Tibial artery (tissue), 4 donors: ENCODE results near the gene FBXL7.

Experiments
- DNase-seq, 2 donors: peaks; one replicate each; pipeline ENCODE4 v3.0.0-alpha.2; 2019
- H3K27ac ChIP-seq, 2 donors: fragments of 200-600 bp; sonication (generic) in 1 of 2; 1 replicate in 1 of 2; 2 replicates in 1 of 2; pipeline ENCODE4 v1.5.1; 2018 to 2019; ENCODE audit warnings: mild to moderate bottlenecking in 1 of 2
- H3K27me3 ChIP-seq, 2 donors: fragments of 200-600 bp; sonication (generic) in 1 of 2; one replicate each; pipeline versions ENCODE4 v1.5.1 to v1.6.0; 2016 to 2019
- H3K36me3 ChIP-seq, 3 donors: fragments of 200-600 bp; sonication (generic) in 2 of 3; one replicate each; pipeline ENCODE4 v1.5.1; 2016 to 2019; ENCODE audit warnings: mild to moderate bottlenecking in 2 of 3
- H3K4me1 ChIP-seq, 4 donors: fragments of 200-600 bp; sonication (generic) in 2 of 4; 1 replicate in 3 of 4; 2 replicates in 1 of 4; pipeline ENCODE4 v1.5.1; 2016 to 2019
- H3K4me3 ChIP-seq, 2 donors: fragments of 200-600 bp; sonication (generic) in 1 of 2; 1 replicate in 1 of 2; 2 replicates in 1 of 2; pipeline ENCODE4 v1.5.1; 2018 to 2019; ENCODE audit warnings: mild to moderate bottlenecking in 2 of 2
- H3K9me3 ChIP-seq, 3 donors: fragments of 200-600 bp; sonication (generic) in 1 of 3; one replicate each; pipeline ENCODE4 v1.5.1; 2016 to 2019
- CTCF ChIP-seq, 2 experiments: fragments of 200-600 bp in 1 of 2; fragments of 450-650 bp in 1 of 2; IDR thresholded peaks; one replicate each; pipeline ENCODE4 v1.5.1; 2017 to 2019; ENCODE audit warnings: antibody characterized with exemption in 2 of 2, mild to moderate bottlenecking in 1 of 2, moderate library complexity in 1 of 2
- intact Hi-C: fragments of 100-400 bp; cut with DNase I; formaldehyde crosslinking; loops from one replicate; pipeline ENCODE4 v1.15.0; 2023; ENCODE audit warnings: low total_unique reads

The FBXL7 gene

GRCh38 chr5:15753752-15754151 lies 253.8 kb downstream of the FBXL7 start:
- Histone ChIP-seq H3K27ac (no peak overlapping the region), H3K36me3 (peaks cover 0 to 3% (median 0%) of the 10 kb centered on the region in 3 donors), H3K27me3 (no peaks in the 10 kb centered on the region), H3K9me3 (peaks cover 0 to 8% (median 6%) of the 10 kb centered on the region in 3 donors), H3K4me3 (no peak overlapping the region), H3K4me1 (peaks cover 0 to 20% (median 2%) of the 10 kb centered on the region in 4 donors)
- TF ChIP-seq CTCF (IDR thresholded peaks at IDR 0.05): no peak
- intact Hi-C loops: no loop called here
- DNase-seq: no peak

GRCh38 chr5:15757103-15757502 lies 257.1 kb downstream of the FBXL7 start:
- Histone ChIP-seq H3K27me3 (no peaks in the 10 kb centered on the region), H3K9me3 (peaks cover 0 to 8% (median 6%) of the 10 kb centered on the region in 3 donors), H3K27ac (no peak overlapping the region), H3K4me1 (peaks cover 0 to 14% (median 2%) of the 10 kb centered on the region in 4 donors), H3K4me3 (no peak overlapping the region), H3K36me3 (peaks cover 0 to 3% (median 0%) of the 10 kb centered on the region in 3 donors)
- intact Hi-C loops: no loop called here
- no peak for DNase-seq
- TF ChIP-seq CTCF (IDR thresholded peaks at IDR 0.05): no peak

DNA sequence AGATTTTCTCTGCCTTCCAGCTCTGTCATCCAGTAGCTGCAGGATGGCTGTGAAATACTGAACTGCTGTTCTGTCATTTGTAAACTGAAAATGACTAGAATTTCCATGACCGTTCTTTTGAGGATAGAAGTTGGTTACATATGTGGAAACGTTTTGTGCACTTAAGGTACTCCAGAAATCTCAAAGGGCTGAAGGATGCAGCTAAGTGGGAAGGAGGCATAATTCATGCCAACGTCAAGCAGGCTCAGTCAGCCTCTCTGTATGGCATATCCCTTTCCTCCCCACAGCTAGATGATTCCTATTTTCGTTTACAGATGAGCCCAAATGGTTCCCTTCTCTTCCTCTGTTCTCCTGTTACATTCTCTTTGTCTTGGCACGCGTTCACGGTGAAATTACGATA lies 257.6 kb downstream of the FBXL7 start:
- DNase-seq: no peak
- Histone ChIP-seq H3K27ac (no peak overlapping the region), H3K27me3 (no peaks in the 10 kb centered on the region), H3K36me3 (peaks cover 0 to 3% (median 0%) of the 10 kb centered on the region in 3 donors), H3K4me3 (no peak overlapping the region), H3K4me1 (peaks cover 0 to 9% (median 2%) of the 10 kb centered on the region in 4 donors), H3K9me3 (peaks cover 0 to 8% (median 6%) of the 10 kb centered on the region in 3 donors)
- intact Hi-C loops: no loop called here
- TF ChIP-seq CTCF (IDR thresholded peaks at IDR 0.05): no peak

DNA sequence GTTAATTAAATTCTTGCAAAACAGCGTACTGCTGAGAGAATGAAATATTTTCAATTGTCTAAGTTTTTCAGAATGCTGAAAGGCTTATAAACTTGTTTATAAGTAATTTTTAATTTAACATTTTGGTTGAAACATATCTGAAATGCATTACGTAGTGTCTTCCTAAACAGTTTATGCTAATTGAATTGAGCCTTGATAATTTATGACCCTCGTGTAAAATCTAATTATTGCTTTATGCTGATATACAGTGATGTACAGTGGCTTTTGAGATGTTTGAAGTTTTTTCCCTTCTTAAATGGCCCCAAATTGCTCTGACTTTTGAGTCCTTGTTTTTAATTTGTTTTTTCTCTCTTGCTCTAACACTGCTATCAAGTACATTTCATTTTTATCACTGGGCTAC lies 262.7 kb downstream of the FBXL7 start:
- intact Hi-C loops: no loop called here
- Histone ChIP-seq H3K27me3 (no peaks in the 10 kb centered on the region), H3K4me3 (no peak overlapping the region), H3K27ac (no peak overlapping the region), H3K9me3 (no peaks in the 10 kb centered on the region), H3K4me1 (no peaks in the 10 kb centered on the region), H3K36me3 (no peaks in the 10 kb centered on the region)
- DNase-seq: no peak
- no peak for TF ChIP-seq CTCF (IDR thresholded peaks at IDR 0.05)

- no peak for TF ChIP-seq CTCF (IDR thresholded peaks at IDR 0.05)
- intact Hi-C loops: no loop called here
- no peaks in the 10 kb centered on the region for H3K4me1 ChIP-seq
- no peak overlapping the region for H3K4me3 ChIP-seq
- DNase-seq: no peak
- no peaks in the 10 kb centered on the region for H3K36me3 ChIP-seq
- no peaks in the 10 kb centered on the region for H3K27me3 ChIP-seq
- H3K9me3 ChIP-seq: no peaks in the 10 kb centered on the region
- no peak overlapping the region for H3K27ac ChIP-seq
Measured at GRCh38 chr5:15763754-15764153, 263.8 kb downstream of the FBXL7 start.

GRCh38 chr5:15768936-15769335 lies 269.0 kb downstream of the FBXL7 start:
- Histone ChIP-seq H3K4me1 (no peaks in the 10 kb centered on the region), H3K4me3 (no peak overlapping the region), H3K27ac (no peak overlapping the region), H3K36me3 (no peaks in the 10 kb centered on the region), H3K9me3 (no peaks in the 10 kb centered on the region), H3K27me3 (no peaks in the 10 kb centered on the region)
- DNase-seq: no peak
- intact Hi-C loops: no loop called here
- TF ChIP-seq CTCF (IDR thresholded peaks at IDR 0.05): no peak
